Trophoblast cell (in vitro differentiated cells and primary cell): Measurements from ENCODE around the gene KIF19.
A peak's percentile ranks its signal among the peaks of the same experiment; 100 is the strongest.

ENCODE experiments used
- DNase-seq, 2 donors: peaks; one replicate each; pipeline ENCODE4 v3.0.0-alpha.2; 2016
- H2AFZ ChIP-seq: 2 replicates; pipeline ENCODE4 v1.6.1; 2013; ENCODE audit warnings: low read length, moderate library complexity, mild to moderate bottlenecking; ENCODE audit not compliant: insufficient read depth, poor library complexity
- H2AK5ac ChIP-seq: 2 replicates; pipeline ENCODE4 v1.6.1; 2013; ENCODE audit warnings: mild to moderate bottlenecking, low read length
- H2BK120ac ChIP-seq: 2 replicates; pipeline ENCODE4 v1.6.1; 2013; ENCODE audit warnings: low read length, mild to moderate bottlenecking, moderate library complexity; ENCODE audit not compliant: insufficient read depth, poor library complexity
- H2BK12ac ChIP-seq: 2 replicates; pipeline ENCODE4 v1.6.1; 2013; ENCODE audit warnings: mild to moderate bottlenecking, low read length, moderate library complexity
- H2BK5ac ChIP-seq: 2 replicates; pipeline ENCODE4 v1.6.1; 2013; ENCODE audit warnings: low read length, low read depth, moderate library complexity, mild to moderate bottlenecking; ENCODE audit not compliant: poor library complexity
- H3K14ac ChIP-seq: 2 replicates; pipeline ENCODE4 v1.6.1; 2013; ENCODE audit warnings: mild to moderate bottlenecking, low read length
- H3K18ac ChIP-seq: 2 replicates; pipeline ENCODE4 v1.6.1; 2013; ENCODE audit warnings: mild to moderate bottlenecking, low read length
- H3K23ac ChIP-seq: 2 replicates; pipeline ENCODE4 v1.6.1; 2013; ENCODE audit warnings: low read length
- H3K27ac ChIP-seq: 2 replicates; pipeline ENCODE4 v1.5.1; 2013; ENCODE audit warnings: low read depth, mild to moderate bottlenecking, inconsistent platforms, low read length, moderate library complexity
- H3K27me3 ChIP-seq: 2 replicates; pipeline ENCODE4 v1.6.1; 2013; ENCODE audit warnings: inconsistent platforms, mild to moderate bottlenecking, low read length, moderate library complexity; ENCODE audit not compliant: insufficient read depth
- H3K36me3 ChIP-seq, 2 experiments: 1 replicate in 1 of 2; 2 replicates in 1 of 2; pipeline ENCODE4 v1.6.1; 2013; ENCODE audit warnings: low read length in 2 of 2, mild to moderate bottlenecking in 2 of 2, moderate library complexity in 1 of 2; ENCODE audit not compliant: insufficient read depth in 2 of 2, control insufficient read depth in 1 of 2
- H3K4ac ChIP-seq: 2 replicates; pipeline ENCODE4 v1.6.1; 2013; ENCODE audit warnings: low read depth, mild to moderate bottlenecking, low read length, moderate library complexity
- H3K4me1 ChIP-seq, 2 experiments: 1 replicate in 1 of 2; 2 replicates in 1 of 2; pipeline ENCODE4 v1.6.1; 2013; ENCODE audit warnings: low read length in 2 of 2, mild to moderate bottlenecking in 2 of 2, moderate library complexity in 1 of 2; ENCODE audit not compliant: insufficient read depth in 2 of 2, control insufficient read depth in 1 of 2
- H3K4me2 ChIP-seq: 2 replicates; pipeline ENCODE4 v1.6.1; 2013; ENCODE audit warnings: inconsistent platforms, mild to moderate bottlenecking, low read length, moderate library complexity
- H3K4me3 ChIP-seq: 2 replicates; pipeline ENCODE4 v1.5.1; 2013; ENCODE audit warnings: mild to moderate bottlenecking, low read depth, low read length, inconsistent platforms
- H3K79me1 ChIP-seq: one replicate; pipeline ENCODE4 v1.6.1; 2013; ENCODE audit warnings: low read length
- H3K79me2 ChIP-seq: 2 replicates; pipeline ENCODE4 v1.6.1; 2013; ENCODE audit warnings: low read length, mild to moderate bottlenecking; ENCODE audit not compliant: control insufficient read depth, insufficient read depth, poor library complexity
- H3K9ac ChIP-seq: 2 replicates; pipeline ENCODE4 v1.6.1; 2013; ENCODE audit warnings: mild to moderate bottlenecking, low read length
- H3K9me3 ChIP-seq: 2 replicates; pipeline ENCODE4 v1.6.1; 2013; ENCODE audit warnings: low read depth, mild to moderate bottlenecking, control low read depth, inconsistent platforms, low read length; ENCODE audit not compliant: insufficient read depth
- H4K12ac ChIP-seq: 2 replicates; pipeline ENCODE4 v1.6.1; 2013; ENCODE audit warnings: low read depth, mild to moderate bottlenecking, low read length, moderate library complexity
- H4K8ac ChIP-seq: 2 replicates; pipeline ENCODE4 v1.6.1; 2013; ENCODE audit warnings: low read depth, mild to moderate bottlenecking, low read length, moderate library complexity
- H4K91ac ChIP-seq: one replicate; pipeline ENCODE4 v1.6.1; 2013; ENCODE audit warnings: low read depth, mild to moderate bottlenecking, low read length, moderate library complexity
- WGBS: extraction: QIAGEN DNeasy Blood & Tissue Kit; methylation state at CpG from one replicate; pipeline ENCODE4 v1.1.7; 2013; ENCODE audit warnings: missing lambda C conversion rate; ENCODE audit not compliant: insufficient read length, insufficient coverage; ENCODE audit errors: extremely low coverage; 5-methylcytosine and 5-hydroxymethylcytosine counted together

The KIF19 gene

GRCh38 chr17:74304184-74304583 is 21.8 kb upstream of the KIF19 start:
- Histone ChIP-seq H3K14ac (no peak overlapping the region), H3K4ac (no peak overlapping the region), H2AK5ac (no peak overlapping the region), H3K23ac (no peak overlapping the region), H3K9ac (no peak overlapping the region), H3K27me3 (no peaks in the 10 kb centered on the region), H4K12ac (no peak overlapping the region), H2BK120ac (no peak overlapping the region), H3K79me1 (no peaks in the 10 kb centered on the region), H2BK12ac (no peak overlapping the region), H3K36me3 (no peaks in the 10 kb centered on the region), H3K4me3 (no peak overlapping the region), H3K4me1 (no peaks in the 10 kb centered on the region), H2AFZ (no peak overlapping the region), H3K27ac (no peak overlapping the region), H3K79me2 (no peaks in the 10 kb centered on the region), H4K91ac (no peak overlapping the region), H3K18ac (no peak overlapping the region), H3K4me2 (no peak overlapping the region), H2BK5ac (no peak overlapping the region), H3K9me3 (no peaks in the 10 kb centered on the region), H4K8ac (no peak overlapping the region)
- no CpG with 5 or more reads among the region's 5 CpGs for WGBS
- DNase-seq, result no peak

DNA sequence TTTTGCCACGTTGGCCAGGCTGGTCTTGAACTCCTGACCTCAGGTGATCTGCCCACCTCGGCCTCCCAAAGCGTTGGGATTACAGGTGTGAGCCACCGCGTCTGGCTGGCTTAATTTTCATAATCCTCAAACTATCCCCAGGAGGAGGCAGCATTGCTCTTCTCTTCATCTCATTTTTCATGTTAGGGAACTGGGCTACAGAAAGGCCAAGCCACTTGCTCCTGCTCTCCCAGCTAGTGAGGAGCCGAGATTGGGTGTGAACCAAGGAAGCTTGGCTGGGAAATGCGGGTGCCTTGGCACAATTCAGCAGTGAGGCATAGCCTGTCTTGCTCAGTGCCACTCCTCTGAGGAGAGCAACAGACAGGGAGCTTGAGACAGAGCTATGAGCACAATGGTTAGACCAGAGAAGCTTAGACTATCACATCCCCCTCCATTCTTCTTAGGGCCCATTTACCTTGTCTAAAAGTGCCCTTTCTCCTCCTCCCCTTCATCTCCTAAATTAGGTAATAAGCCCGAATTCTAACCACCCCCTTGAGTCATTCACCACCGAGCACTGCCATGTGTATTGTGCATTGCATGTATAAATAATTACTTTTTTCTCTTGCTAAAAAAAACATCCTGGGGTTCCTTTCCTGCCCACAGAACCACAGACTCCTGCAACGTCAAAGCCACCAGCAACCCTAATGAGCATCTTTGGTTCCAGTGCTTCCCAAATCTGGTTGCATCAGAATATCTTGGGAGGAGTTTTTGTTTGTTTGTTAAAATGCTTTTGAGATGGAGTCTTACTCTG is 20.0 kb upstream of the KIF19 start:
- H3K4me2 ChIP-seq, result no peak overlapping the region
- no CpG with 5 or more reads among the region's 10 CpGs for WGBS
- no peak overlapping the region for H4K12ac ChIP-seq
- no peak overlapping the region for H3K18ac ChIP-seq
- H2BK120ac ChIP-seq, result no peak overlapping the region
- no peak overlapping the region for H3K4ac ChIP-seq
- H4K91ac ChIP-seq, result no peak overlapping the region
- H3K23ac ChIP-seq, result no peak overlapping the region
- no peak overlapping the region for H2AFZ ChIP-seq
- H3K4me1 ChIP-seq, result no peaks in the 10 kb centered on the region
- H3K79me1 ChIP-seq, result no peaks in the 10 kb centered on the region
- H3K36me3 ChIP-seq, result no peaks in the 10 kb centered on the region
- H3K14ac ChIP-seq, result no peak overlapping the region
- no peak overlapping the region for H3K9ac ChIP-seq
- no peak overlapping the region for H2AK5ac ChIP-seq
- no peaks in the 10 kb centered on the region for H3K27me3 ChIP-seq
- no peak overlapping the region for H4K8ac ChIP-seq
- H3K79me2 ChIP-seq, result no peaks in the 10 kb centered on the region
- H3K27ac ChIP-seq, result no peak overlapping the region
- H2BK5ac ChIP-seq, result no peak overlapping the region
- H3K4me3 ChIP-seq, result no peak overlapping the region
- DNase-seq, result no peak
- H3K9me3 ChIP-seq, result peaks cover 2% of the 10 kb centered on the region
- no peak overlapping the region for H2BK12ac ChIP-seq

- Histone ChIP-seq H3K27me3 (no peaks in the 10 kb centered on the region), H3K23ac (no peak overlapping the region), H4K91ac (no peak overlapping the region), H2AK5ac (no peak overlapping the region), H4K8ac (no peak overlapping the region), H2AFZ (no peak overlapping the region), H3K18ac (no peak overlapping the region), H2BK5ac (no peak overlapping the region), H3K4me2 (no peak overlapping the region), H3K79me1 (no peaks in the 10 kb centered on the region), H4K12ac (no peak overlapping the region), H2BK12ac (no peak overlapping the region), H3K9me3 (peaks cover 10% of the 10 kb centered on the region), H3K27ac (no peak overlapping the region), H3K14ac (no peak overlapping the region), H3K36me3 (no peaks in the 10 kb centered on the region), H3K4me1 (no peaks in the 10 kb centered on the region), H3K9ac (no peak overlapping the region), H3K79me2 (no peaks in the 10 kb centered on the region), H3K4ac (no peak overlapping the region), H3K4me3 (no peak overlapping the region), H2BK120ac (no peak overlapping the region)
- WGBS, result no CpG with 5 or more reads among the region's 15 CpGs
- no peak for DNase-seq
Measured at GRCh38 chr17:74307984-74308773, 17.8 kb upstream of the KIF19 start.

GRCh38 chr17:74309902-74310301 is 16.1 kb upstream of the KIF19 start:
- Histone ChIP-seq H3K79me2 (no peaks in the 10 kb centered on the region), H3K36me3 (no peaks in the 10 kb centered on the region), H3K18ac (no peak overlapping the region), H3K27ac (no peak overlapping the region), H2BK5ac (no peak overlapping the region), H3K79me1 (no peaks in the 10 kb centered on the region), H3K23ac (no peak overlapping the region), H3K4me3 (no peak overlapping the region), H4K8ac (no peak overlapping the region), H4K91ac (no peak overlapping the region), H2BK120ac (no peak overlapping the region), H3K4me1 (no peaks in the 10 kb centered on the region), H3K14ac (no peak overlapping the region), H4K12ac (no peak overlapping the region), H2BK12ac (no peak overlapping the region), H2AFZ (no peak overlapping the region), H3K9me3 (peaks cover 10% of the 10 kb centered on the region), H2AK5ac (no peak overlapping the region), H3K27me3 (no peaks in the 10 kb centered on the region), H3K4ac (no peak overlapping the region), H3K9ac (no peak overlapping the region), H3K4me2 (no peak overlapping the region)
- WGBS, result no CpG with 5 or more reads among the region's 12 CpGs
- peak in 1 of 2 donors; percentile 79 for DNase-seq
